Neutrophil (primary cell): Measurements from ENCODE around the gene KRT35.

Source experiments
- H3K27ac ChIP-seq: fragments of 200-600 bp; sonication (generic); 2 replicates; pipeline ENCODE4 v1.5.1; 2016; ENCODE audit warnings: mild to moderate bottlenecking, moderate library complexity
- H3K27me3 ChIP-seq: fragments of 200-600 bp; sonication (generic); 2 replicates; pipeline ENCODE4 v1.6.0; 2016; ENCODE audit warnings: mild to moderate bottlenecking
- H3K36me3 ChIP-seq: fragments of 200-600 bp; sonication (generic); 2 replicates; pipeline ENCODE4 v1.5.1; 2017
- H3K4me1 ChIP-seq, 2 experiments: fragments of 200-600 bp in 1 of 2; sonication (generic) in 1 of 2; 1 replicate in 1 of 2; 2 replicates in 1 of 2; pipeline versions ENCODE4 v1.5.1 to v1.6.1; 2013 to 2016; ENCODE audit warnings: low read depth in 1 of 2, low read length in 1 of 2, mild to moderate bottlenecking in 1 of 2, moderate library complexity in 1 of 2; ENCODE audit not compliant: control insufficient read depth in 1 of 2, insufficient read depth in 1 of 2
- H3K4me3 ChIP-seq, 2 experiments: fragments of 200-600 bp in 1 of 2; sonication (generic) in 1 of 2; 1 replicate in 1 of 2; 2 replicates in 1 of 2; pipeline ENCODE4 v1.5.1; 2013 to 2016; ENCODE audit warnings: low read depth in 1 of 2, low read length in 1 of 2, mild to moderate bottlenecking in 1 of 2, moderate library complexity in 1 of 2
- H3K9me3 ChIP-seq: fragments of 200-600 bp; sonication (generic); 2 replicates; pipeline ENCODE4 v1.5.1; 2016
- TF ChIP-seq, protein P1 (sequence below): fragments of 200-600 bp; sonication (generic); IDR thresholded peaks from 2 replicates; pipeline ENCODE4 v1.5.1; 2016; ENCODE audit warnings: antibody characterized with exemption

The KRT35 gene

DNA sequence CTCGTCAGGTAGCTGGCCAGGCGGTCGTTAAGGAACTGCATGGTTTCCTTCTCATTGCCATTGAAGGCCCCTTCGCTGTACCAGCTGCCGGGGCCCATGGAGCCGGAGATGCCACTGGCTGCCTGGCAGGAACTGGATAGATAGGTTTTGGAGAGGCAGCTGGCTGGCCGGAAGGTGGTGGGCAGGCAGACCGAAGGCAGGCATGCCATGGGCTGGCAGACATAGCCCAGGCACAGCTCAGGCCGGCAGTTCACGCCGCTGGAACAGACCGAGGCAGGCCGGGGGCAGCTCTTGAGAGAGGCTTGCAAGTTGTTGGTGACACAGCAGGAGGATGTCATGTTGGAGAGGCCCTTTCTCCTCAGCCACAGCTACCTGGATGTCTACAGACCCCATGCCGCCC, 14.0 kb downstream of the KRT35 start, which contains the start of gene KRT32:
Gene KRT32 (minus strand): TSS at position 399 of the 400 bp plus-strand sequence. CDS start 61 bp downstream, at position 338.
- Histone ChIP-seq H3K9me3 (no peaks in the 10 kb centered on the region), H3K36me3 (no peaks in the 10 kb centered on the region), H3K4me3 (no peak within 1 kb of the TSS), H3K27me3 (peaks cover 14% of the 10 kb centered on the region), H3K4me1 (no peaks in the 10 kb centered on the region), H3K27ac (no peak within 1 kb of the TSS)
- TF ChIP-seq, protein P1, sequence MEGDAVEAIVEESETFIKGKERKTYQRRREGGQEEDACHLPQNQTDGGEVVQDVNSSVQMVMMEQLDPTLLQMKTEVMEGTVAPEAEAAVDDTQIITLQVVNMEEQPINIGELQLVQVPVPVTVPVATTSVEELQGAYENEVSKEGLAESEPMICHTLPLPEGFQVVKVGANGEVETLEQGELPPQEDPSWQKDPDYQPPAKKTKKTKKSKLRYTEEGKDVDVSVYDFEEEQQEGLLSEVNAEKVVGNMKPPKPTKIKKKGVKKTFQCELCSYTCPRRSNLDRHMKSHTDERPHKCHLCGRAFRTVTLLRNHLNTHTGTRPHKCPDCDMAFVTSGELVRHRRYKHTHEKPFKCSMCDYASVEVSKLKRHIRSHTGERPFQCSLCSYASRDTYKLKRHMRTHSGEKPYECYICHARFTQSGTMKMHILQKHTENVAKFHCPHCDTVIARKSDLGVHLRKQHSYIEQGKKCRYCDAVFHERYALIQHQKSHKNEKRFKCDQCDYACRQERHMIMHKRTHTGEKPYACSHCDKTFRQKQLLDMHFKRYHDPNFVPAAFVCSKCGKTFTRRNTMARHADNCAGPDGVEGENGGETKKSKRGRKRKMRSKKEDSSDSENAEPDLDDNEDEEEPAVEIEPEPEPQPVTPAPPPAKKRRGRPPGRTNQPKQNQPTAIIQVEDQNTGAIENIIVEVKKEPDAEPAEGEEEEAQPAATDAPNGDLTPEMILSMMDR, result no peak

DNA sequence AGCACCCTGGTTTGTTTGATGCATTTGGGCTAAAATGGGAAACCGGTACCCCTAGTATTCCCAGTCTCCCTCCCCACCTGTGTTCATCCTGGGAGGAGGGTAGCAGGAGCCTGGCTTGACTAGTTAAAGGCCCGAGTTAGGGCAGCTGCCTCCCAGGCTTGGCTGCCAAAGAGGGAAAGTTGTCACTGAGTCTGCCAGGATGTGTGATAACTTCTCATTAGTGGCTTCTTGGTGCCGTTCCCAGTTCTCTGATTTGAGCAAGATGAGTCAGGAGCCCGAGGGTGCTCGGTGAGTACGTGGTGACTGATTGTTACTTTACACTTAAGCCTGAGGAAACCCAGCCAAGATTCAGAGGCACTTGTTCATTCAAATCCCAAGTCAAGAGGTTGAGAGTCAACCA, 16.3 kb downstream of the KRT35 start:
- Histone ChIP-seq H3K9me3 (no peaks in the 10 kb centered on the region), H3K27ac (no peak overlapping the region), H3K4me3 (no peak overlapping the region), H3K4me1 (no peaks in the 10 kb centered on the region), H3K36me3 (no peaks in the 10 kb centered on the region), H3K27me3 (peaks cover 9% of the 10 kb centered on the region)
- TF ChIP-seq, protein P1, result no peak

DNA sequence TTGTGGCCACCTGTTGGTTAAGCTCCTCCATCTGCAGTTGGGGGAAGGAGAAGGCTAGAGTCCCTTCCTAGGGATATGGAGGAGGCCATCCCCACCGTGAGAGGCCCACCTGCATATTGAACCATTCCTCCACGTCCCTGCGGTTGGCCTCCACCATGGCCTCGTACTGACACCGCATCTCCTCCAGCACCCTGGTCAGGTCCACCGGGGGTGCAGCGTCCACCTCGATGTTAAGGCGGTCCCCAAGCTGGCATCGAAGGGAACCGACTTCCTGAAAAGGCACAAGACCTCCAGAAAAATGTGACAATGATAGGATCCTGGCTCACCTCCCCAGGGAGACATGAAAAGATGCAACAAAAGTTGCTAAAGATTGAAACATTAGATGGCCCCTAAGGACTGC, 16.8 kb downstream of the KRT35 start:
- Histone ChIP-seq H3K36me3 (no peaks in the 10 kb centered on the region), H3K27me3 (peaks cover 9% of the 10 kb centered on the region), H3K4me3 (no peak overlapping the region), H3K9me3 (no peaks in the 10 kb centered on the region), H3K27ac (no peak overlapping the region), H3K4me1 (no peaks in the 10 kb centered on the region)
- TF ChIP-seq, protein P1, result no peak

DNA sequence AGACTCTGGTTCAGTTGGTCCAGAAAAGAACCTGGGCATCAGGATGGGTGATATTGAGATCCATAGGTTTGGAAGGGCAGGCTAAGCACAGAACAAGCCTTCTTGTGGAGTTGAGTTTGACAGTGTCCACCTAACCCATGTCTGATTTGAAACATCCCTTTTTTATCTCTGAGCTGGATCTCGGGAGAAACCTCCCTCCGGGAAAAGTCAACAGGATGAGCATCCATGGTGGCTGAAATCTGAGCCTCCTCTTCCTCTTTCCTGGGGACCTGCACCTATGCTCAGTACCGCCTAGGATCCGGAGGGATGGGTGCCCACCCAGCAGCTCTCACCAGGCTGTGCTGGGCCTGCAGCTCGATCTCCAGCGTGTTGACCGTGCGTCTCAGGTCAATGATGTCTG, 17.2 kb downstream of the KRT35 start:
- Histone ChIP-seq H3K27me3 (peaks cover 9% of the 10 kb centered on the region), H3K4me3 (no peak overlapping the region), H3K27ac (no peak overlapping the region), H3K4me1 (no peaks in the 10 kb centered on the region), H3K9me3 (no peaks in the 10 kb centered on the region), H3K36me3 (no peaks in the 10 kb centered on the region)
- TF ChIP-seq, protein P1, result no peak

DNA sequence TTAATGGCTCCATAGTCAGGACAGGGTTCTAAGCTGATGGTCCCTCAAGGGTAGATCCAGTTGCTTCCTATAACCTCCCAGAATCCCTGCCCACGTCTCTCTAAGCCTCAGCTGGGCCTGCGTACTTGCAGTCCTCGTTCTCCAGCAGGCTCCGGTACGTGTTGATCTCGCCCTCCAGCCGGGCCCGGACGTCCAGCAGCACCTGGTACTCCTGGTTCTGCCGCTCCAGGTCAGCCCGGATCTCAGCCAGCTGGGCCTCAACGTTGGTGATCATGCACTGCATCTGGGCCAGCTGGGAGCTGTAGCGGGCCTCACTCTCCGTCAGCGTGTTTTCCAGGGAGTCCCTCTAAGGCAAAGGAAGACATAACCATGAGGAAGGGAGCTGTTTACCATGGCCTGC, 18.2 kb downstream of the KRT35 start:
- TF ChIP-seq, protein P1, result no peak

DNA sequence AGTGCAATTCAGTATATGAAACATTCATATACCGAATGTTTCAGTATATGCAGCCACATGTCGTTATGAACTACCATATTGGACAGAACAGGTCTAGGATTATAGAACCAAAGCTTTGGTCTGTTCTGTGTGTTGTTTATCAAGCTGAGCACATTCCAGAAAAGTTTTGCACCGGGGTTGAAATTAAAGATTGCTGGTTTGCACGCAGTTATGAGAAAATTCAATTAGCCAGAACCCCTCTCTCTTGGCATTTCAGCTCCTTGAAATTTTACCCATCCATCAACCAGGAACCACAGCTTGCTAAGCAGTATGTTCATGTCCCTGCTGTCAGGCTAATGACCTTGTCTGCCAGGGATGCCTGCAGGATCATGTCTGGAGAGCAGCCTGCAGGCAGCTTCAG, 23.3 kb downstream of the KRT35 start:
- Histone ChIP-seq H3K4me3 (no peak overlapping the region), H3K27ac (no peak overlapping the region), H3K36me3 (no peaks in the 10 kb centered on the region), H3K9me3 (no peaks in the 10 kb centered on the region), H3K27me3 (peaks cover 14% of the 10 kb centered on the region), H3K4me1 (no peaks in the 10 kb centered on the region)
- TF ChIP-seq, protein P1, result no peak

More for the DNA sequence above, 18.2 kb downstream of the KRT35 start:
- H3K9me3 ChIP-seq, result no peaks in the 10 kb centered on the region
- H3K27me3 ChIP-seq, result peaks cover 13% of the 10 kb centered on the region
- H3K27ac ChIP-seq, result no peak overlapping the region
- no peaks in the 10 kb centered on the region for H3K36me3 ChIP-seq
- no peaks in the 10 kb centered on the region for H3K4me1 ChIP-seq
- H3K4me3 ChIP-seq, result no peak overlapping the region
